GM18526 (cell line): ENCODE data around the gene PPIL6.
A peak's percentile ranks its signal among the peaks of the same experiment; 100 is the strongest.

Experiments used
- POLR2A ChIP-seq: IDR thresholded peaks from 3 replicates; pipeline ENCODE4 v1.6.1; 2011; ENCODE audit not compliant: insufficient read length; ENCODE audit errors: extremely low read depth

PPIL6 gene

DNA sequence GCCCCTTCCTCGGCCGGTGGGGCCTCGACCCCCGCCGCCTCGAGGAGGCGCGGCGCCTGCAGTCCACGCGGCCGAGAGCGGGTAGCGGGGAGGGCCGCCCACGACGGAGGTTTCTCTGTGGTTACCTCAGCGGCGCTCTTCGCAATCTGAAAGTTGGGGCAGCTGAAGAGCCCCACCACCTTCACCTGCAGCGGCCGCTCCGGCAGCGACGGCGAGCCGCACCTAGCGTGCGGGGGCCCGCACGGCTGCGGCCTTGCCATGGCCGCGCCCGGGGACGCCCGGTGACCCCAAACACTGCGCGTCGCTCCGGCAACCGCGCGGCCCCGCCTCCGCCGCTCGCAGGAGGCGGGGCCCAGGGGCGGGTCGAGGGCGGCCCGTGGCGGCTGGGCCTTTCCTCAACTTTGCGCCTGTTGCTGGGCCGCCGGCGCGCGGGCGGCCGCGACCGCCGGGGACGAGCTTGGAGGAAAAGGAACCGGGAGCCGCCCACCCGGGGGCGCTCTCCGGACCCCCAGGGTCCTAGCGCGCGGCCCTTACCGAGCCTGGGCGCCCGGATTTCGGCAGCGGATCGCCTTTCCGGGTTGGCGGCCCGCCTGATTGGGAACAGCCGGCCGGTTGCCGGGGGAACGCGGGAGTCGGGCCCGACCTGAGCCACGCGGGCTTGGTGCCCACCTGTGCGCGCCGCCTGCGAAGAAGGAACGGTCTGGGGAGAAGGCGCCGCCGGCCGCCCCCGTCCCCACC lies at the start of gene PPIL6, which contains the start of gene SMPD2:
TSS of gene PPIL6 (minus strand) at position 298 of the 738 bp plus-strand sequence. CDS start at position 260, 38 bp downstream.
TSS of gene SMPD2 (plus strand) at position 394 of the 738 bp plus-strand sequence. CDS start 398 bp downstream, outside the sequence.
- peak; percentile 49 for TF ChIP-seq POLR2A

DNA sequence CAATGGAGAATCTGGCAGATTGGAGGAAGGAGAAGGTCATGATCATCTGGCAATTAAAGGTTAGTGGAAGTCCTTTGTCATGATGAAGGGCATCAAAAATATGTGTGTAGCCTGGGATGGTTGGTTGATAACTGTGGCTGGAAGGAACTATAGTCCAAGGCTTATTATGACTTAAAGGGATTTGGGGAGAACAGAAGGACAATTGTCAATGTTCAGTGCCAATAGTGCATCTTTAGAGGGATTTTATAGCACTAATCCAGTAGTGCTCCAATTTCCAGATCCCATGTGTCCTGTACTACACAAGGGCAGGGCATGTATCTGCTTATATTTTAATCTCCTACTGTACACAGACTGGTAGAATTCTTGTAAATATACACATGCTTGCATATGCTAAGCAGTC lies 47.6 kb upstream of the PPIL6 start:
- TF ChIP-seq POLR2A = no peak

DNA sequence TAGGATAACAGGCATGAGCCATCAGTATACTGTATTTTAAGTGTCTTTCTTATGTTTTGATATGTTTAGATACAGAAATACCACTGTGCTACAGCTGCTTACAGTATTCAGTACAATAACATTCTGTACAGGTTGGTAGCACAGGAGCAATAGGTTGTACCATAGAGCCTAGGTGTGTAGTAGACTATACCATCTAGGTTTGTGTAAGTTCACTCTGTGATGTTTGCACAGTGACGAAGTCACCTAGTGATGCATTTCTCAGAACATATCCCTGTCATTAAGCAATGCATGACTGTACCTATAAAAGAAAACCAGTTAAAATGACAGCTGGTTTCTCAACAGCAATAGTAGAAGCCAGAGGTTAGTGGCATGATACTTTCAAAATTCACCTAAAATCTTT lies 45.6 kb upstream of the PPIL6 start:
- no peak for TF ChIP-seq POLR2A

DNA sequence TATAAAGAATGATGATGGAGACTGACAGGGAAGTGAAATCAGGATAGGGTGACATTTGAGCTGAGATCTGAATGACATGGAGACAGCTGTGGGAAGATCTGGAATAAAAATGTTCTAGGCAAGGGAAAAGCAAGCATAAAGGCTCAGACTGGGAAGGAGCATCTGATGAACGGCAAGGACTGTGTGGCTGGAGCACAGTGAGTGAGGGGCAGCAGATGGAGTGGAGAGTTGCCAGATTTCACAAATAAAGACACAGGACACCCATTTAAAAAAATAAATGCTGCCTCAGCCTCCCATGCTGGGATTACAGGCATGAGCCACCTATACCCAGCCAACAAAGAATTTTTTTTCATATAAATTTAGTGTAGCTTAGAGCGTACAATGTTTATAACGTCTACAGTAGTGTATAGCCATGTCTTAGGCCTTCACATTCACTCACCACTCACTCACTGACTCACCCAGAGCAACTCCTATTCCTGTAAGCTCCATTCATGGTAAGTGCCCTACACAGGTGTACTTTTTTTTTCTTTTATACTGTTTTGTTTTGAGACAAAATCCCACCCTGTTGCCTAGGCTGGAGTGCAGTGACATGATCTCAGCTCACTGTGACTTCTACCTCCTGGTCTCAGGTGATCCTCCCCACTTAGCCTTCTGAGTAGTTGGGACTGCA lies 45.0 kb upstream of the PPIL6 start:
- TF ChIP-seq POLR2A = no peak

DNA sequence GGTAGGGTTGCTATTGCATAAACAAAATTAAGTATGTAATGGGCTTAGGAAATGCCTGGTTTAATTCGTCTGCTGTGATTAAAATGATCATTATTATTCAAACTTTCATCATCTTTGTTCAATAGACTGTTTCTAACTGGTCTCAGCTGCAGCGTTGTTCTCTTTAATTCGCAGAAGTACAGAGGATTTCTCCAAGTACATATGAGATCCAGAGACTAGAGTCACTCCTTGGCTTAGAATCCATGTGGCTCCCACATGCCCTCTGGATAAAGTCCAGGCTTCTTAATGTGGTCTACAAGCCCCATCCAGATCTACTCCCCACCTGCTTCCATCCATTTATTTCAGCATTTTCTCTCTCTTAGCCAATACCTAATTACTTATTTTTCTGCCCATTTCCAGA lies 43.7 kb upstream of the PPIL6 start:
- no peak for TF ChIP-seq POLR2A

DNA sequence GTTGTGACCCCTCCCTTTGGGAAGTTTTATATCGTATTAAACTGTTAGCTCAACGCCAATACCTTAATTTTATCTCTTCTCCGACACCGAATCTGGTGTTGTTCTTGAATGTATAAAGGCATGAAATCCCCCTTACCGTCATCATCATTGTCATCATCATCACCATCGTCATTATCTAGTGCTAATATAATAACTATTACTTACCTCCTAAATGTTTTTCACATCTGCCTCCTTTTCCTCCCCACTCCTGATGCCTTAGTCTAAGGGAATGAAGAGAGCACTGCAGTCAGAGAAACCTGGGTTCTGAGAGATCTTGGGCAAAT lies 43.3 kb upstream of the PPIL6 start:
- no peak for TF ChIP-seq POLR2A

DNA sequence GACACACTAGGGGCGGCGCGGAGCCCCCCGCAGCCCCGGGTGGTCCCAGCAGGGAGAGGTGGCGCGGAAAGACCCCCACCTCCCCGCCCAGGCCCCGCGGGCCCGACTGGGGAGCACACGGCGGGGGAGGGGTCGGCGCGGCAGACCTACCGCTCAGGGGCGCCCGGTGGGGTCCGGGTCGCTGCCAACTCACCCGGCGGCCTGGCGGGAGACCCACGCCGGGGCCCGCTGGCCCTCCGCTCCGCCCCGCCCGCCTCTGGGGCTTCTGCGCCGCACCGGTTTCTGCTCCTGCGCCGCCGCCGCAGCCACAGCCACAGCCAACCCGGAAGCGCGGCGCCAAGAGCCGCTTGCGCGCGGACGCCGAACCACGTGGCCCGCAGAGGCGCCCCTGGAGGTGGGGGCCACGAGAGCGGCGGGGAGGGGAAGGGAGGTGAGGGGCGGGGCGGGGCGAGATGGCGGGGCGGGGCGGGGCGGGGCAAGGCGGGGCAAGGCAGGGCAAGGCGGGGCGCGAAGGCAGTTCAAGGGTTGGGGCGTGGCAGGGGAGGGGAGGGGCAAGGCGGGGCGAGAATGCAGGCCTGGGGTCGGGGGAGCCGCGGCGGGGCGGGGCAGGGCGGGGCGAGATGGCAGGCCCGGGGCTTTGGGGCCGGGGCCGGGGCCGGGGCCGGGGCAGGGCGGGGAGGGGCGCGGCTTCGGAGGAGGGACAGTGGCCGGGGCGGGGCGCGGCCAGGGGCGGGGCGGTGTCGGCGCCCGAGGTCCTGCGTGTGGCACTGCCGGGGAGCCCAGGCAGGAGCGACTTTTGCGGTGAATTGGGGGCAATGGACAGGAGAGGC lies 42.7 kb upstream of the PPIL6 start, which contains the start of gene ZBTB24:
TSS of gene ZBTB24 (minus strand) at position 315 of the 830 bp plus-strand sequence. CDS start 1,193 bp downstream, outside the sequence.
- TF ChIP-seq POLR2A = peak; percentile 69

DNA sequence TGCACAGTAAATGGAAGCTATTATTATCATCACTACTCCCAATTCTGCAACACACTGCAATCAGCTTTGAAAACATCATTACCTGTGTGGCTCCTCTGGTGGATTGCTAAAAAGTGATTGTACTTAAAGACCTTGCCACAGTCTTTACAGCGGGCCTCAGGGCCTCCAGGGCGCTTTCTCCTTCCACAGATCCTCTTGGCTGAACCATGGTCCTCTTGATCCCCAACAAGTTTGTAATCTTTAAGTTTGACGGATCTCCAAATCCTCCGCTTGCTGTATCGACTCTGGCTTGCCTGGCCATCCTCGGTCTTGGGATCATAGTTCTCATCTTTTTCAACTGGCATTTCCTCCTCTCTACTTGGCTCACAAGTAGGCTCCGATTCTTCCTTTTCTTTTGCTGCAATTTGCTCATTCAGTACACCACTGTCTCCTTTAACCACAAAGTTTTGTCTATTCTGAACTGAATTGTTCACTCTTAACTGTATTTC lies 40.6 kb upstream of the PPIL6 start:
- no peak for TF ChIP-seq POLR2A

DNA sequence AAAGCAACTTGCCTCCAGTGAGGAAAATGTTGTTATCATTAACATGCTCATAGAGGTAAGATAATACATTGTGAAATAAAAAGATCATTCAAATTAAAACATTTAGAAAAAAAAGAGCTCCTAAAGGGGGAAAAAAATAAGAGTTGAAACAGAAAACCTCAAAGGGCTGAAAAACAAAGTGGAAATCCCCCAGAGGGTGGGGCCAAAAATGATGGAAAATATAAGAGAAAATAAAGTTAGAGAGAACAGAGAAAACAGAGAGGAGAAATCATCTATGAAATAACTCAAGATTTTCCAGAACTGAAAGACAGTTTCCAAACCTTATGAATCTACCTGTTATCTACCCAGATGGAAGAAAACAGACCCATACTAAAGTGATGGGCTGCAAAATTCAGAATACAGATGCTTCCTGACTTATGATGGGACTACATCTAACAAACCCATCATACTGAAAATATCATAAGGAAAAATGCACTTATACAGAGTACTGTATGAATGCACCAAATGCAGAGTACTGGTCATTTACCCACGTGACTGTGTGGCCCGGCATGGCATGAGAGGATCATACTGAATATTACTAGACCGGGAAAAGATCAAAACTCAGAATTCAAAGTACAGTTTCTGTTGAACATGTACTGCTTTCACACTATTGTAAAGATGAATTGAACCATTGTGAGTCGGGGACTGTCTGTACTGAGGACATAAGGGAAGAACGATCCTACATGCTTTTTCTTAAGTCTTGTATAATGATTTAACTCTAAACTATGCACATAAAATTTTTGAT lies 38.6 kb upstream of the PPIL6 start:
- no peak for TF ChIP-seq POLR2A

DNA sequence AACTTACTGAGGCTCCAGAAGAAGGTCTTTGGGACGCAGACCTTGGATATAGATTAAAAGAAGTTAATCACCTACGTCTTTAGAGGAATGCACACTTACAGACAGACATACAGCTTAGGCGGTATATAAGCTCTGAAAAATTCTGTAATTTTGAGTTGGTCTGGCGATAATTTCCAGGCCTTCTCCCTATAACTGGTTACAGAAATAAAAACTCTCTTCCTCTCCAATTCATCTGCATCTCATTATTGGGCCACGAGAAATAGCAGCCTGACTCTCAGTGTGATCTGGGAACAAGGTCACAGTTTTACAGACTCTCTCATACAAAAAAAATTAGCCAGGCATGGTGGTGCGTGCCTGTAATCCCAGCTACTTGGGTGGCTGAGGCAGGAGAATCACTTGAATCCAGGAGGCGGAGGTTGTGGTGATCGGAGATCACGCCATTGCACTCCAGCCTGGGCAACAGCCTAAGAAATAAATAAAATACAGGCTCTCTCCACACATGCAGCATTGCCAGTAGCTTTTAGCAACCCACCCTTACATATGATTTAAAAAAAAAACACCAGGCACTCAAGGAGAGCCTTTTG lies 37.9 kb upstream of the PPIL6 start:
- TF ChIP-seq POLR2A = no peak

DNA sequence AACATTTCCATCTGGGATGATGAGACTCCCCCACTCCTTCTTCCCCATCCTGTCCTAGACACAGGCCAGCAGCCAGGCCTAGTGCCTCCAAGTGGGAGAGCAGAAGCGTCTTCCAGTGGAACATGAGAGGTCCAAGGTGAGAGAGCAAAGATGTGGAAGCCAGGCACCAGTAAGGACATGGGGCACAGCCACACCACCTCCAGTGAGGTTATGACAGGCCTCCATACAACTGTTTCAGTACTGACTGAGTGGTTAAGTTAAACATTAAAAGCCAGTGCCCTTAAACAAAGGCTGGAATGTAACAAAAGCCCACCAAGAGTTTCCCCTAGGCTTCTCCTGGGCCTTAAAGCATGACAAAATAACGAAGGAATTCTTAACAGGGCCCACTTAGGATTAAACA lies 37.3 kb upstream of the PPIL6 start:
- TF ChIP-seq POLR2A = no peak

DNA sequence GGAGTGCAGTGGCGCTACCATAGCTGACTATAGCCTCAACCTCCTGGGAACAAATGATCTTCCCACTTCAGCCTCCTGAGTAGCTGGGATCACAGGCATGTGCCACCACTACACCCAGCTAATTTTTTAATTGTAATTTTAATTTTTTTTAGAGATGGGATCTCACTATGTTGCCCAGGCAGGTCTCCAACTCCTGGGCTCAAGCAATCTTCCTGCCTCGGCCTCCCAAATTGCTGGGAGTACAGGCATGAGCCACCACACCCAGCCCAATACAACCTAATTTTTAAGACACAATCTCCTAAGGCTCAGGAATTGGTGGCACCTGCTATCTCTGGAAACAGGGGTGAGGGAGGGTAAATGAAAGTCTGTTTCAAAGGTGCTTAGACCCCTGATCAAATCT lies 36.8 kb upstream of the PPIL6 start:
- TF ChIP-seq POLR2A = no peak

DNA sequence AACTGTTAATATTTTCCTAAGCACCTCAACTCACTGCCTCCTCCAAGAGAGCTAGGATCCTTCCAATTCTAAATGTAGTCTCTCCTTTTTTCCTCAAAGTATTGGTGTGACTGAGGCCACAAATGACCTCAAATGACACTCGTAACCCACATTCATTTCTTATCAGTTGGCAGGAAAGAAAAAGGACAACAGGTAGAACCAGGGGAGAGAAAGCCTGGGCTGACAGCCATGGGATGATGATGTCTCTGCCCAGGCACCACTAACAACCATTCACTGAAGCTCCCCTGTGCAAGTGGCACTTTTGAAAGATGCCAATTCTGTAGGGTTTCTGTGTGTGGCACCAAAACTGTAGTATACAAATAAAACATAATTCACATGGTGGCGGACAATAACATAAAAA lies 35.2 kb upstream of the PPIL6 start:
- TF ChIP-seq POLR2A = no peak

DNA sequence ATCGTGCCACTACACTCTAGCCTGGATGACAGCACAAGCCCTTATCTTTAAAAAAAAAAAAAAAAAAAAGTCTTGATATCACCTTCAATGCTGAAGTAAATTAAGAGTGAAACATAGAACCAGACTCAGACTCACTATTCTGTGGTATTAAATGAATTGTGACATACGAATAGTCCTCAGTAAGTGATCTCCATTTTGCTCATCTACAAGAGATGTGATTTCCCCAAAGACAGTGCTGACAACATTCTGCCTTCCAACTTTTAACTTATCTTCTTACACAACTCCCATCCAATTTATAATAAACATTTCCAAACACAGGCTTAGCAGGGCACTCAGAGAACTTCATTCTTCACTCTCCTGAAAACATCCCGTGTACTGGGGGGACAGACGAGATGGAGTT lies 34.6 kb upstream of the PPIL6 start:
- TF ChIP-seq POLR2A = no peak
